SKM-1 treated with dmso at 0.1 percent for 144 hours (cell line): ENCODE measurements around the gene XPR1.

Experiments
- DNase-seq: peaks from one replicate; lab custom pipeline; 2025; ENCODE audit not compliant: unreplicated experiment; lab: John Stamatoyannopoulos, UW

The XPR1 gene

GRCh38 chr1:180912211-180912800 is 280.5 kb downstream of the XPR1 start:
- no peak for DNase-seq

GRCh38 chr1:180912801-180913565 is 281.2 kb downstream of the XPR1 start, which contains the start of gene KIAA1614:
Gene KIAA1614, plus strand, starts transcription at chr1:180912897. Its CDS starts 347 bp downstream, at chr1:180913244.
- no peak for DNase-seq

GRCh38 chr1:180915426-180915965 is 283.7 kb downstream of the XPR1 start:
- DNase-seq: no peak

DNA sequence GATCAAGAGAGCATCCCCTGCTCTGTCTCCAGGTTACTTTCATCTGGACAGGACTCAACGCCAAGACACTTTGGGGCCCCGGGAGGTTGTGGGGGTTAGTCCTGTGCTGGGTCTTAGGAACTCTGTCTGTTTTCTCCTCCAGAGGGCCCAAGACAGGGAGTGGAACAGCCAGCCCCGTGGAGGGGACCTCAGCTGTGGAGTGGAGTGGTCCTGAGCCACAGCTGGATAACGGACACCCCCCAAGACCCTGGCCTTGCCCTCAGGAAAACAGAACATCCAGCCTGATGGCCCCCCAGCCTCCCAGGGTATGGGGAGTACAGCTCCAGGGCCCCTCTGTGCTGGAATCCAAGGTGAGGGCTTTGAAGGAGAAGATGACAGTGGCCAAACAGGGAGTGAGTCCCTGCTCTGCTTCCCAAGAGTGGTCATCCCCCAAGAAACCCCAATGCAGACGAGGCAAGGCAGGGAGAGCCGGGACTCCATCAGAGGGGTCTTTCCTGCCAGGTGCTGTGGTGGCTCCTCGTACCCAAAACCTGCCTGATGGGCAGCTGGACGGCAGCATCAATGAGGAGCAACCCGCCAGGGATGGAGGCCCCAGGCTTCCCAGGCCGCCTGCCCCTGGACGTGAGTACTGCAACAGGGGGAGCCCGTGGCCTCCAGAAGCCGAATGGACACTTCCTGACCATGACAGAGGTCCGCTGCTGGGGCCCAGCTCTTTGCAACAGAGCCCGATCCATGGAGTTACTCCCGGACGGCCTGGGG is 284.4 kb downstream of the XPR1 start:
- no peak for DNase-seq

GRCh38 chr1:180916771-180917170 is 284.9 kb downstream of the XPR1 start:
- no peak for DNase-seq

- DNase-seq: no peak
Measured at GRCh38 chr1:180917306-180918065, 285.7 kb downstream of the XPR1 start.

- no peak for DNase-seq
Measured at GRCh38 chr1:180918519-180918918, 286.7 kb downstream of the XPR1 start.

DNA sequence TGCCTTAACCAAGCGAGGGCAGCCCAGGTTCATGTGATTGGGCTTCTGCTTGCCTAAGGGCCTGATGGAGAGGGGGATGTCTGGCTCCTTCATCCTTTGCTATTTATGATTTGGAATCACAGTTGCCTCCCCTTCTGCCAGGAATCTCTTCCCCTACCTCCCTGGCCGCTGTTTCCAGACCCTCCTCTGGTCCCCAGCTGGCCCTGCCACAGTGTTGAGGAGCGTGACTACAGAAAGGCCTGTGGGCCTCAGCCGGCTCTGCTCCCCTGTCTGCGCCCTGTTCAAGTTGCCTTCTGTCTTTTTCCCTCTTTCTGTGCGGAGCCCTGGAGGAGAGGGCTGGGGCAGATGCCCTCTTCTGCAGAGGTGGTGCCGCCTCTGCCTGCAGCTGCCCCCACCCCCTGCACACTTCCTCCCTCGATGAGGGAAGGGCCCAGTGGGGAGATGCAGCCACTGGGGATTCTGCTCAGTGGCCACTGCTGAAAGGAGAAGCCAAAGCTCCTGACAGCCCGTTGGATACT is 287.4 kb downstream of the XPR1 start:
- no peak for DNase-seq

DNA sequence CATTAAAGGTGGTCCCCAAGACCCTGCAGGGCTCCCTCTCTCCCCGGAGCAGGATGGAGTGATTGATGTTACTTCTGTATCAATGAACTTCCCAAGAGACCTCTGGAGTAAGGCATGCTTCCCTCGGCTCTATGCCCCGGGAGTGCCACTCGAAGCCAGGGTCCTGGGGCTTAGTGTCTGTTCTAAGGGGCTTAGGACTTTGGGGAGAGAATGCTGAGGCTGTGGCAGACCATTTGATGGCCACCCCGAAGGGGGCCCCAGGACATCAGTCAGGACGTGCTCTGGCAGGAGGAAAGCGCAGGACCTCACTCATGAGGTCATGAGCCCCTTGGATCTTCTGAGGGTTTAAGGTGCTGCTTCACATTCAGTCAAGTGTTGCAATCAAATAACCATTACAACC is 288.4 kb downstream of the XPR1 start:
- DNase-seq: no peak

GRCh38 chr1:180920702-180921101 is 288.9 kb downstream of the XPR1 start:
- no peak for DNase-seq

DNA sequence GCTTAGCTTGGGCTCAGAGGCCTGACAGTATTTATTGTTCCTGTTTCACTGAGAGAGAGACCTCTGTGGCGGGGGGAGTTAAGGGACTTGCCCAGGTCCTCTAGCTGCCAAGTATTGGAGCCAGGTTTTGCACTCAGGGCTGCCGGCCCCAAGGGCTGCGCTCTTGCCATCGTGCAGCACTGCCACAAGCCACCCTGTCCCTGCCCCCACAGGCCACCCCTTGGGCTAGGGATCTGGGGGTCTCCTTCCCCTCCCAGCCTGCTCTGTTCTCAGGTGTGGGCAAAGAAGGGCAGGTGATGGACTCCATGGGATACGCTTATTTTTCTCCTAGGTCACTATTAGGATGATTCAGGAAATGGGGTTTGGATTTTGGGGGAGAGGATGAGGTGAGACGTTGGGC is 289.6 kb downstream of the XPR1 start:
- no peak for DNase-seq

- no peak for DNase-seq
Measured at GRCh38 chr1:180921891-180922630, 290.2 kb downstream of the XPR1 start.

DNA sequence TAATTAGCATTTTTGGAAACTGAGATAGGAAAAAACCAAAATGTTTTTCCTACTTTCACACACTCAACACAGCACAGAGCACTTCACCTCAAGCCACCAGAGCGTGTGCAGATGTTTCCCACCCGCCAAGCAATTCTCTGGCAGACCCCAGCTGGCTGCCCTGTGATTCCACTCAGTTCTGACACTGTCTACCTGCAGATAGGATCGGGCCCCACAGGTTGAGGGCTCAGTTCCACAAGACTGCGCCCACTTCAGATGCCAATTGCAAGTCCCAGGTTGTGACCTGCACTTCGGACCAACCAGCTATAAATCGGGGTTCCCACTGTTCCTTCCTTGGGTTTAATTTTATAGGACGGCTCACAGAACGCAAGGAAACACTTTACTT is 290.8 kb downstream of the XPR1 start:
- no peak for DNase-seq

- DNase-seq: no peak
Measured at GRCh38 chr1:180923021-180923841, 291.4 kb downstream of the XPR1 start.

GRCh38 chr1:180923887-180924286 is 292.1 kb downstream of the XPR1 start:
- no peak for DNase-seq

DNA sequence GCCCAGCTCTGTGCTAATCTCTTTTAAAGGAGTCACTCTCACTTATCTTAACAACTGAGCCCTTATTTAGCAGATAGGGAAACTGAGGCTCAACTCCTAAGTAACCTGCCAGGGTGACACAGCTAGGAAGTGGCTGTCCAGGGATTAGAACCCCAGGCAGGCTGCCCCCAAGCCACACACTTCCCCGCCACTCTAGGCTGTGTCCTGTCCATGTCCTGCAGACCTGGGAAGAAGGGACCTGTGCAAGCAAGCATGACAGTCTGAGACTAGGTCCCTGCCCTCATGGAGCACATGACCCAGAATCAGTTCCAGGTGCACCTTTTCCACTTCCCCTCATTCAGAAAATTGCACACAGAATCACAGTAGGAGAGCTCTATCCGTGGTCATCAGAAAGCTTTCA is 293.1 kb downstream of the XPR1 start:
- no peak for DNase-seq

- no peak for DNase-seq
Measured at GRCh38 chr1:180925471-180926051, 293.7 kb downstream of the XPR1 start.

GRCh38 chr1:180926164-180926981 is 294.6 kb downstream of the XPR1 start:
- DNase-seq: no peak
